LNCaP clone FGC (cell line): ENCODE results near the gene HDGFL3.

Experiments used
- DNase-seq: peaks from one replicate; pipeline ENCODE4 v3.0.0-alpha.2; 2011; ENCODE audit warnings: low read depth
- H3K4me3 ChIP-seq: 2 replicates; pipeline ENCODE4 v1.5.1; 2011; ENCODE audit warnings: mild to moderate bottlenecking, low read depth, low read length, control low read depth
- TF ChIP-seq, protein P1 (sequence below): IDR thresholded peaks from 2 replicates; pipeline ENCODE4 v1.5.1; 2012; ENCODE audit warnings: mild to moderate bottlenecking; ENCODE audit not compliant: control insufficient read depth, insufficient read depth; ENCODE audit errors: extremely low read depth

The HDGFL3 gene

DNA sequence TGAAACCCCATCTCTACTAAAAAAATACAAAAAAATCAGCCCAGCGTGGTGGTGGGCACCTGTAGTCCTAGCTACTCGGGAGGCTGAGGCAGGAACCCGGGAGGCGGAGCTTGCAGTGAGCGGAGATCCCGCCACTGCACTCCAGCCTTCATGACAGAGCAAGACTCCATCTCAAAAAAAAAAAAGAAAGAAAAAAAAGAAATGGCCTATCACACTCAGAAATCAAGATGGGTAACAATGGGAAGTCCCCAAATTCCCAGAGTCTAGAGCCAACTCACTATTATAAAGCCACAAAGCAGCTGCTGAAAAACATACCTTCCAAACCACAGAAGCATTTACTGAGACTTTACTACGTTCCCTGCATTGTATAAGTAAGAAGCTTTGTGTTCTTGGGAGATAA is 7.5 kb downstream of the HDGFL3 start:
- H3K4me3 ChIP-seq, result no peak overlapping the region
- DNase-seq, result no peak
- TF ChIP-seq, protein P1, sequence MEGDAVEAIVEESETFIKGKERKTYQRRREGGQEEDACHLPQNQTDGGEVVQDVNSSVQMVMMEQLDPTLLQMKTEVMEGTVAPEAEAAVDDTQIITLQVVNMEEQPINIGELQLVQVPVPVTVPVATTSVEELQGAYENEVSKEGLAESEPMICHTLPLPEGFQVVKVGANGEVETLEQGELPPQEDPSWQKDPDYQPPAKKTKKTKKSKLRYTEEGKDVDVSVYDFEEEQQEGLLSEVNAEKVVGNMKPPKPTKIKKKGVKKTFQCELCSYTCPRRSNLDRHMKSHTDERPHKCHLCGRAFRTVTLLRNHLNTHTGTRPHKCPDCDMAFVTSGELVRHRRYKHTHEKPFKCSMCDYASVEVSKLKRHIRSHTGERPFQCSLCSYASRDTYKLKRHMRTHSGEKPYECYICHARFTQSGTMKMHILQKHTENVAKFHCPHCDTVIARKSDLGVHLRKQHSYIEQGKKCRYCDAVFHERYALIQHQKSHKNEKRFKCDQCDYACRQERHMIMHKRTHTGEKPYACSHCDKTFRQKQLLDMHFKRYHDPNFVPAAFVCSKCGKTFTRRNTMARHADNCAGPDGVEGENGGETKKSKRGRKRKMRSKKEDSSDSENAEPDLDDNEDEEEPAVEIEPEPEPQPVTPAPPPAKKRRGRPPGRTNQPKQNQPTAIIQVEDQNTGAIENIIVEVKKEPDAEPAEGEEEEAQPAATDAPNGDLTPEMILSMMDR, result no peak

DNA sequence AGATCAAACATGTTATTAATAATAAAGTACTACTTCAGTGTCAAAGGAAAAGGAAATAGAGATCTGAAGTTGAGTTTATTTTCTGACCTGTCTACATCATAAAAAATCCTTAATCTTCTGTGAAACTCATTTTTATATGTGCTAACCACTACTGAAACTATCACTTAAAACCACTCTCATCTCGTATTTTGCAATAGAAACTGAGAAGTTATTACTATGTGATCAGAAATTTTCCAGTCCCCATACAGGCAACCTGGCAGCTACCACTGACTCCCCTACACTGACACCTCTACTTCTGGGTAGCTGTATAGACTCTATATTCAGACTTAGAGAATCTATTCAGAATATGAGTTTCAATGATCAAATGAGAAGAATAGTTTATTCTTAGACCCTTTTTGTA is 8.3 kb downstream of the HDGFL3 start:
- no peak overlapping the region for H3K4me3 ChIP-seq
- DNase-seq, result no peak
- TF ChIP-seq, protein P1, result no peak

DNA sequence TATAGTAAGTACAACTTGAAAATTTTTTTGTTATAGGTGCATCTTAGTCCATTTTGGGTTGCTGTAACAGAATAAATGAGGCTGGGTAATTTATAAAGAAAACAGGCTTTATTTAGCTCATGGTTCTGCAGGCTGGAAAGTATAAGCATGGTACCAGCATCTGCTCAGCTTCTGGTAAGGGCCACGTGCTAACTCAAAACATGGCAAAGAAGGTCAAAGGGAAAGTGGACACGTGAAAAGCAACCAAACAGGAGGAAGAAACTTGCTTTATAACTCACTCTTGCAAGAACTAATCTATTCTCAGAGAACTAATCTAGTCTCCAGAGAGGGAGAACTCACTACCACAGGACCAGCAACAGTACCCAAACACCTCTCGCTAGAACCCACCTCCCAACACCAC is 9.1 kb downstream of the HDGFL3 start:
- no peak overlapping the region for H3K4me3 ChIP-seq
- DNase-seq, result no peak
- TF ChIP-seq, protein P1, result no peak

DNA sequence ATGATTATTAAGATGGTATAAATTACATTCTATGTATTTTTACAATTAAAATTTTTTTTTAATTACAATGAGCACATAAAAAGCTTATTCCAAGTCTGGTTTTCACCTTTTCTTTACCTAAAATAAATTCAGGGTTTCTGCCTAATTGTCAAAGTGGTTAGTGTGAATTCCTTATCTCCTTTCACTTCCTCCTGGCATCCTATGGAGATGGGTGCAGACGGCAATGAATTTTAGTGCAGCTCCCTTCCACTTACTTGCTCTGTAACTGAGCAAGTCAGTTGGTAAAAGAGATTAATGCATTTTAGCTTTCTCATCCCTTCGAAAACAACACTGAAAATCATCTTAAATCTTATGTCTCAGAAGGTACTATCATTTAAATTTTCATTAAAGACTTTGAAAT is 13.1 kb downstream of the HDGFL3 start:
- DNase-seq, result no peak
- H3K4me3 ChIP-seq, result no peak overlapping the region
- TF ChIP-seq, protein P1, result no peak

DNA sequence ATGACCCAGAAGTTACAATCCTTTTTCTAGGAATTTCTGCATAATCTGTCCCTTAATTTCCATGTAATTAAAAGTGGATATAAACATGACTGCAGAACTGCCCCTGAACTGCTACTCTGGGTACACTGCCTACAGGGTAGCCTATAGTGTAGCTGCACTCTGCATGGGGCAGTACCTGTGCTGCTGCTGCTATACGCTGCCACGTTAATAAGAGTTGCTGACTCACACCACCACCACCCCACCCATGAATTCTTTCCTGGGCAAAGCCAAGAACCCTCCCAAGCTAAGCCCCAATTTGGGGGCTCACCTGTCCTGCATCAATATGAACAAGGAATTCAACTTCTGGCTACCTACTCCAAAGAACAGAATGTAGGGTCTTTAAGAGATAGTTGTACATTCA is 13.9 kb downstream of the HDGFL3 start:
- TF ChIP-seq, protein P1, result no peak
- DNase-seq, result no peak
- H3K4me3 ChIP-seq, result no peak overlapping the region

DNA sequence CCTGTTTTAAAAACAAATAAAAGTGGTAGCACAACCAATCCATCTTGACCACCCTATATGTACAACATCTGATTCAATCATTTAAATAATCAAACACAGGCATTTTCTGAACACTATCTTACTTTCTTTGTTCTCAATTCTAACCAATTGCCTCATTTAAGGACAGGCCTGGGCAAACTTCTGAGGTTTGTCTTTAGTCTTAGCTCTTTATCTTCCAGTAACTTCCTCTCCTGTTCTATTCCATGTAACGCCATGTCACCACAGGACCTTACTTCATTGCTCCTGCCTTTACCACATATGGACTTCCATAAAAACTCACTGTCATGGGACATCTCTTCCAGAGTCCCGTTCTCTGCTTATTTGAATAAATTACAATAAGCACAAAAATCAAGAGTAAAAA is 14.9 kb downstream of the HDGFL3 start:
- H3K4me3 ChIP-seq, result no peak overlapping the region
- TF ChIP-seq, protein P1, result no peak
- DNase-seq, result no peak

DNA sequence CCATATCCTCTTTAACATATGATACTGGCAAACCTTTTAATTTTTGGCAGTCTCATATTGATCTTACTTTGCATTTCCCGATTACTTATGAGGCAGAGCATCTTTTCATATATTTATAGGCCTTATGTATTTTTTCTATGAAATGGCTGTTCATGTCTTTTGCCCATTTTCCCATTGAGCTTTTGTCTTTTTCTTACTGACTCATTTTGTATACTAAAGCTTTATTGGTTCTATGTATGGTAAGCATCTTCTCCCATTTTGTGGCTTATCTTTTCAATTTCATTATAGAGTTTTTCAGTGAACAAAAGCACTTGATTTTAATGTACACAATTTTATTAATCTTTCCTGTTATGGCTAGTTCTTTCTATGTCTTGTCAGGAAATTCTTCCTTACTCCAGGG is 17.2 kb downstream of the HDGFL3 start:
- no peak for DNase-seq
- no peak overlapping the region for H3K4me3 ChIP-seq
- TF ChIP-seq, protein P1, result no peak
